ENCODE results near the gene RSRC2.
"Not testable (repeated sequence)": the region's sequence is repeated elsewhere in the genome, so short reads cannot be mapped to it uniquely, and the experiment has no call there.

- TF ChIP-seq SP1 (IDR thresholded peaks at IDR 0.05); PKNOX1 (IDR thresholded peaks at IDR 0.05); BHLHE40 (IDR thresholded peaks at IDR 0.05; ENCODE audit: borderline replicate concordance); SUZ12 (IDR thresholded peaks at IDR 0.05); ELF4 (IDR thresholded peaks at IDR 0.05); FOXA1 (IDR thresholded peaks at IDR 0.05); FOXK2 (IDR thresholded peaks at IDR 0.05); L3MBTL2 (conservative IDR thresholded peaks at IDR 0.05): not testable (repeated sequence)
Measured at GRCh38 chr12:122513028-122513427, 13.7 kb downstream of the RSRC2 start.

All from HEK293T (cell line).